Measurements from ENCODE around the gene CFAP46. TPM values are rescaled to one million over a fixed set of nuclear protein-coding genes. Genes with fewer than 3 reads are reported as not detected.
A peak's percentile ranks its signal among the peaks of the same experiment; 100 is the strongest.

Gene CFAP46
- total RNA-seq, 2 donors from 2014 or later = 0.35 to 1.5 TPM

DNA sequence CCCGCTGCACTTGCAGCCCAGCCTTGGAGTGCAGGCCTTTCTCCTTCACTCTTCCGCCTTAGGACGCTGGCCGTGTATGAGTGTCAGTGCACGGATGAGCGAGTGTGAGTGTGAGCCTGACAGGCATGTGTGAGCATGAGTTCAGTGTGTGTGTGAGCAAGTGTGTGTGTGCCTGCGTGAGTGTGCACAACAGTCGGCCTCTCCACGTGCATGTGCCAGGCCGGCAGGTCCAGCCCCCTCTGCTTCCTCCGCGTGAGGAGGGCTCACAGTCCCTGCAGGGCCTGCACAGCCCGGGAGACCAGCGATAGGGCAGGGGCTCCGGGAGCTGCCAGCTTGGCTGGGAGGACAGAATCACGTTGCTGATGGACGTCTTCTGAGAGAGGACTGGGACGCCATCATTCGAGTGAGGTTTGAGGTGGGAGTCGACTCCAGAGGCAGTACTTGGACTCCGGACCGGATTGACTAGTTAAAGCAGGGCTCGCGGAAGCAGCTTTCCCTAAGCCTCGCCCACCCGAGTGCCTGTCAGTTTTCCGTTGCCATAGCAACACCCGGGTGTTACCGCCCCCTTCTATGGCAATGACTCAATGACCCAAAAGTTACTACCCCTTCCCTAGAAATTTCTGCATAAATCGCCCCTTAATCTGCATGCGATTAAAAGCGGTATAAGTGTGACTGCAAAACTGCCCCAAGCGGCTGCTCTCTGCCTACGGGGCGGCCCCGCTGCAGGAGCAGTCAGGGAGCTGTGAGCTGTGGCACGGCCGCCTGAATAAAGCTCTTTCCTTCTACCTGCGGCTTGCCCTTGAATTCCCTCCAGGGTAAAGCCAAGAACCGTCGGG is 19.6 kb upstream of the CFAP46 start:
- Histone ChIP-seq H3K4me3 (peak overlapping the region; percentile 43 to 53), H3K27ac (no peak overlapping the region), H3K4me1 (peaks cover 0 to 23% of the 10 kb centered on the region in 2 donors), H3K36me3 (no peaks in the 10 kb centered on the region), H3K27me3 (no peaks in the 10 kb centered on the region), H3K9me3 (no peaks in the 10 kb centered on the region)
- TF ChIP-seq, protein P1, sequence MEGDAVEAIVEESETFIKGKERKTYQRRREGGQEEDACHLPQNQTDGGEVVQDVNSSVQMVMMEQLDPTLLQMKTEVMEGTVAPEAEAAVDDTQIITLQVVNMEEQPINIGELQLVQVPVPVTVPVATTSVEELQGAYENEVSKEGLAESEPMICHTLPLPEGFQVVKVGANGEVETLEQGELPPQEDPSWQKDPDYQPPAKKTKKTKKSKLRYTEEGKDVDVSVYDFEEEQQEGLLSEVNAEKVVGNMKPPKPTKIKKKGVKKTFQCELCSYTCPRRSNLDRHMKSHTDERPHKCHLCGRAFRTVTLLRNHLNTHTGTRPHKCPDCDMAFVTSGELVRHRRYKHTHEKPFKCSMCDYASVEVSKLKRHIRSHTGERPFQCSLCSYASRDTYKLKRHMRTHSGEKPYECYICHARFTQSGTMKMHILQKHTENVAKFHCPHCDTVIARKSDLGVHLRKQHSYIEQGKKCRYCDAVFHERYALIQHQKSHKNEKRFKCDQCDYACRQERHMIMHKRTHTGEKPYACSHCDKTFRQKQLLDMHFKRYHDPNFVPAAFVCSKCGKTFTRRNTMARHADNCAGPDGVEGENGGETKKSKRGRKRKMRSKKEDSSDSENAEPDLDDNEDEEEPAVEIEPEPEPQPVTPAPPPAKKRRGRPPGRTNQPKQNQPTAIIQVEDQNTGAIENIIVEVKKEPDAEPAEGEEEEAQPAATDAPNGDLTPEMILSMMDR (IDR thresholded peaks at IDR 0.05) = peak in 1 of 2 donors; percentile 31
- peak; percentile 83 for DNase-seq (ENCODE audit: low spot score)

DNA sequence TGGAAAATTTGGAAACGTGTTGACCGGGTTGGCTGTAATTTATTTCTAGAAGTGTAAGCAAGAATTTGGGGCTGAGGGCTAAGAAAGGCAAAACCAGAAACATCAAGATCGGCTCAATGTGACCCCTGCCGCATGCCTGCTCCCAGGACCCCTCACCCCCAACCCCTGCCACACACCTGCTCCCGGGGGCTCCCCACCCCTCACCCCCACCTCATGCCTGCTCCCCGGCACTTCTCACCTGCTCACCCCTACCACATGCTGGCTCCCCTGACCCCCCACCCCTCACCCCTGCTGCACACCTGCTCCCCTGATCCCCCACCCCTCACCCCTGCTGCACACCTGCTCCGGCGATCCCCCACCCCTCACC is 19.0 kb upstream of the CFAP46 start:
- no peaks in the 10 kb centered on the region for H3K9me3 ChIP-seq
- TF ChIP-seq, protein P1 (IDR thresholded peaks at IDR 0.05) = no peak
- no peak for DNase-seq (ENCODE audit: low spot score)
- H3K27ac ChIP-seq = no peak overlapping the region
- H3K4me1 ChIP-seq = peaks cover 0 to 23% of the 10 kb centered on the region in 2 donors
- H3K27me3 ChIP-seq = no peaks in the 10 kb centered on the region
- no peak overlapping the region for H3K4me3 ChIP-seq
- no peaks in the 10 kb centered on the region for H3K36me3 ChIP-seq

DNA sequence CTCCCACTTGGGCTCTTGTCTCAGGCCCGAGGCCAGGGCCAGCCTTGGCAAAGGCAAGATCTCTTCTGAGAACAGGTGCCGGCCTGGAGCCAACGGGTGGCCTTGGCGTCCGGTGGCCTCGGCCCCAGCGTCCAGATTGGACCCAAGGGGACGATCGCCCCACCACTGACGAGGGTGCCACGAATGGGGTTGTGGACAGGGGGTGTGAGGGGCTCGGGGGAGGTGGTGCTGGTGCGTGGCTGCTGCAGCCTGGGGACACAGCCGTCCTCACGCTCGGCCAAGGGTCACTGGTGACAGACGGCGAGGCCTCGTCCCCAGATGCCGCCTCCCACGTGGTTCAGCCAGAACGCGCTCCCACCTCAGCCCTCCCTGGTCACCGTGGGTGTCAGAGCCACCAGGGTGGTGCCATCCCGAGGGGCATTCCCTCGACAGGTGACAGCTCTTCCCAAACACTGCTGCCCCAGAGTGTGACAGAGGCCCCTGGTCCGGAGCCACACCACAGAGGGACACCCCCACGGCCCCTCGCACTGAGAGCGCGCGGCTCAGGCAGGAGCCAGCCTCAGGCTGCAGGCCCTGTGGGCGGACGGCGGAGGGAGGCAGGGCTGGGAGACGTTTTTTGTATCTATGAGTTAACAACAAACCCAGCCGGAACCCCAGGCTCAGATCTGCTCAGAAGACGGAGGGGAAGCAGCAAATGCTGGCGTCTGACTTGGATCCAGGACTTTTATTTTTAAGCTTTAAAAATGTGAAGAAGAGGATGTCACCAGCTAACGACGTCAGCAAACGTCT is 18.5 kb upstream of the CFAP46 start:
- H3K36me3 ChIP-seq = no peaks in the 10 kb centered on the region
- H3K27me3 ChIP-seq = no peaks in the 10 kb centered on the region
- TF ChIP-seq, protein P1 (IDR thresholded peaks at IDR 0.05) = no peak
- no peak overlapping the region for H3K27ac ChIP-seq
- H3K4me1 ChIP-seq = peaks cover 0 to 23% of the 10 kb centered on the region in 2 donors
- H3K9me3 ChIP-seq = no peaks in the 10 kb centered on the region
- H3K4me3 ChIP-seq = no peak overlapping the region
- no peak for DNase-seq (ENCODE audit: low spot score)

DNA sequence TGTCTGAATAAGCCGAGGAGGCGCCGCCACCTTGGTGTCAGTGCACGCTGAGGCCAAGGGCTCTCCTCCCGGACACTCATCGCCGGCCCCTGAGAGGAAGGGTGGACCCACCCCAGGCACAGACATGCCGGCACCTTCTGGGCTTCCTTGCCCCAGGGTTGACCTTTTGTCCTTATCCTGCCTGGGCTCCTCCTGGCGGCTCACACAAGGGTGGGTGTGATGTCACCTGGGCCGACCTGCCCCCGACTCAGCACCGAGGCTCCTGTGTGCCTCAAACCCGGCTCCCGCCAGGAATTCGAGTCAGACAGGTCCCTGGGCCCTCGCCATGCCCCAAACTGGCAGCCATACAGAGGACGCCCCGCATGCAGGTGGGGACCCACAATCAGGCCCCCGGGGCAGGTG is 17.7 kb upstream of the CFAP46 start:
- no peaks in the 10 kb centered on the region for H3K9me3 ChIP-seq
- TF ChIP-seq, protein P1 (IDR thresholded peaks at IDR 0.05) = no peak
- no peaks in the 10 kb centered on the region for H3K36me3 ChIP-seq
- no peak overlapping the region for H3K27ac ChIP-seq
- no peaks in the 10 kb centered on the region for H3K27me3 ChIP-seq
- H3K4me3 ChIP-seq = no peak overlapping the region
- H3K4me1 ChIP-seq = peaks cover 0 to 23% of the 10 kb centered on the region in 2 donors
- DNase-seq (ENCODE audit: low spot score) = no peak

DNA sequence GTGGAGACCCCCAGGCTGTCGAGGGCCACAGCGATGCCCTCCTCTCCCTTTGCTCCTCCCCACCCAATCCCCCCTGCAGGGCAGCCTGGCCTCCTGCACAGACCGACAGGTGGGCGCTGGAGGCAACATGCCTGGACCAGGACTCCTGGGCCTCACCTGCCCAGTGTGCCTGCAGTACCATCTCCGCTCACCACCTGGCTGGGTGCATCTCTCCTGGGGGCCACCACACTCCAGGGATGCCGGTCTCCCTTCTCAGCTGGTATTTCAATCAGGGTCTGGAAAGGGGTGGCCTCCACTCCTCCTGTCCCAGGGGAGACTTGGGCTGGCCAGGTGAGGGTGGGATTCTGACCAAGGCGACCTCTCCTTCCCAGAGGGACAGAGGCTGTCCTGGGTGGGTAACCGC is 17.2 kb upstream of the CFAP46 start:
- no peaks in the 10 kb centered on the region for H3K36me3 ChIP-seq
- TF ChIP-seq, protein P1 (IDR thresholded peaks at IDR 0.05) = no peak
- no peak overlapping the region for H3K4me3 ChIP-seq
- H3K27me3 ChIP-seq = no peaks in the 10 kb centered on the region
- H3K27ac ChIP-seq = no peak overlapping the region
- no peaks in the 10 kb centered on the region for H3K9me3 ChIP-seq
- peaks cover 0 to 23% of the 10 kb centered on the region in 2 donors for H3K4me1 ChIP-seq
- no peak for DNase-seq (ENCODE audit: low spot score)
